SK-N-SH (cell line): ENCODE results near the gene TAMM41. TPM values are rescaled to one million over a fixed set of nuclear protein-coding genes. Genes with fewer than 3 reads are reported as not detected.

Experiments
- CTCF ChIA-PET: fragments of 300-600, 350-600 bp; formaldehyde crosslinking; extraction: SDS; loops from one replicate; lab custom pipeline; 2021; lab: Yijun Ruan, JAX
- POLR2A ChIA-PET: fragments of 350-600 bp; sonication (Branson Sonifier 250); formaldehyde crosslinking; extraction: SDS; loops from one replicate; lab custom pipeline; 2020; ENCODE audit warnings: antibody characterized with exemption, inconsistent platforms; lab: Yijun Ruan, JAX
- DNase-seq: peaks from one replicate; pipeline ENCODE4 v3.0.0; 2012
- H2AFZ ChIP-seq: fragments of 200-600 bp; sonication (generic); 2 replicates; pipeline ENCODE4 v1.8.1; 2016; ENCODE audit warnings: antibody characterized with exemption, mild to moderate bottlenecking, low read depth
- H3F3A ChIP-seq: fragments of 200-600 bp; sonication (generic); replicated peaks from 2 replicates; pipeline ENCODE3; 2016; ENCODE audit warnings: antibody characterized with exemption, mild to moderate bottlenecking; ENCODE audit not compliant: insufficient read depth
- H3K27ac ChIP-seq, 2 experiments: fragments of 200-500 bp in 1 of 2; fragments of 200-600 bp in 1 of 2; sonication (Bioruptor generic) in 1 of 2; sonication (generic), shearing (Covaris generic) in 1 of 2; 2 replicates each; pipeline versions ENCODE4 v1.5.1 to v1.6.1; 2014 to 2016; ENCODE audit warnings: low read depth in 2 of 2, inconsistent platforms in 1 of 2, low read length in 1 of 2, mild to moderate bottlenecking in 1 of 2, mixed read lengths in 1 of 2
- H3K27me3 ChIP-seq: fragments of 200-600 bp; sonication (generic), shearing (Covaris generic); 2 replicates; pipeline ENCODE4 v1.6.1; 2016; ENCODE audit warnings: mixed run types; ENCODE audit not compliant: insufficient read depth
- H3K36me3 ChIP-seq, 2 experiments: fragments of 200-500 bp in 1 of 2; fragments of 200-600 bp in 1 of 2; sonication (Bioruptor generic) in 1 of 2; sonication (generic) in 1 of 2; replicated peaks in 1 of 2; 2 replicates each; pipeline versions ENCODE3 to v1.5.1; 2014 to 2016; ENCODE audit warnings: low read length in 1 of 2, mild to moderate bottlenecking in 1 of 2; ENCODE audit not compliant: insufficient read depth in 2 of 2, control insufficient read depth in 1 of 2
- H3K4me1 ChIP-seq, 2 experiments: fragments of 200-500 bp in 1 of 2; fragments of 200-600 bp in 1 of 2; sonication (Bioruptor generic) in 1 of 2; sonication (generic), shearing (Covaris generic) in 1 of 2; 2 replicates each; pipeline versions ENCODE4 v1.5.1 to v1.6.1; 2014 to 2016; ENCODE audit warnings: low read depth in 1 of 2, low read length in 1 of 2, mixed run types in 1 of 2; ENCODE audit not compliant: insufficient read depth in 2 of 2, control insufficient read depth in 1 of 2
- H3K4me2 ChIP-seq: fragments of 200-600 bp; sonication (generic), shearing (Covaris generic); 2 replicates; pipeline ENCODE4 v1.6.1; 2017; ENCODE audit warnings: mixed run types
- H3K4me3 ChIP-seq, 2 experiments: fragments of 200-500 bp in 1 of 2; fragments of 200-600 bp in 1 of 2; sonication (Bioruptor generic) in 1 of 2; sonication (generic), shearing (Covaris generic) in 1 of 2; 2 replicates each; pipeline versions ENCODE4 v1.5.1 to v1.8.1; 2014 to 2016; ENCODE audit warnings: low read depth in 2 of 2, inconsistent platforms in 1 of 2, low read length in 1 of 2, mild to moderate bottlenecking in 1 of 2, mixed read lengths in 1 of 2, moderate library complexity in 1 of 2
- H3K79me2 ChIP-seq: fragments of 200-600 bp; sonication (generic); 2 replicates; pipeline ENCODE4 v1.8.1; 2017; ENCODE audit warnings: mild to moderate bottlenecking; ENCODE audit not compliant: insufficient read depth
- H3K9ac ChIP-seq: fragments of 200-600 bp; sonication (generic); 2 replicates; pipeline ENCODE4 v1.6.1; 2017; ENCODE audit warnings: mixed run types
- H3K9me2 ChIP-seq: fragments of 200-600 bp; sonication (generic); 2 replicates; pipeline ENCODE4 v1.6.1; 2017; ENCODE audit warnings: mixed run types
- H3K9me3 ChIP-seq: fragments of 200-600 bp; sonication (generic); 2 replicates; pipeline ENCODE4 v1.6.1; 2017; ENCODE audit warnings: mixed run types, mild to moderate bottlenecking, moderate library complexity
- H4K20me1 ChIP-seq: fragments of 200-600 bp; sonication (generic); 2 replicates; pipeline ENCODE4 v1.6.1; 2017; ENCODE audit warnings: mild to moderate bottlenecking, mixed run types; ENCODE audit not compliant: insufficient read depth
- CHD2 ChIP-seq: fragments of 150-350 bp; IDR thresholded peaks from 2 replicates; pipeline ENCODE4 v1.6.1; 2018; ENCODE audit warnings: low read length; ENCODE audit not compliant: partially characterized antibody
- EZH2phosphoT487 ChIP-seq: fragments of 200-600 bp; sonication (generic); IDR thresholded peaks from 2 replicates; pipeline ENCODE4 v1.6.1; 2017; ENCODE audit warnings: low read depth, mixed run types, mild to moderate bottlenecking, antibody characterized with exemption, moderate library complexity, borderline replicate concordance
- FOXJ3 ChIP-seq: sonication (generic); formaldehyde crosslinking; IDR thresholded peaks from 2 replicates; pipeline ENCODE4 v1.5.1; 2020; ENCODE audit warnings: mild to moderate bottlenecking, missing genetic modification reagents
- GABPA ChIP-seq: IDR thresholded peaks from 2 replicates; pipeline ENCODE4 v1.4.0; 2012; ENCODE audit warnings: low read depth, mild to moderate bottlenecking
- IRF3 ChIP-seq: fragments of 150-350 bp; IDR thresholded peaks from 2 replicates; pipeline ENCODE4 v1.6.1; 2016; ENCODE audit warnings: mild to moderate bottlenecking, low read depth, low read length
- JUND ChIP-seq: IDR thresholded peaks from 2 replicates; pipeline ENCODE4 v1.4.0; 2012
- POLR2AphosphoS5 ChIP-seq: IDR thresholded peaks from 2 replicates; pipeline ENCODE4 v1.6.1; 2012; ENCODE audit warnings: low read depth, low read length
- RAD21 ChIP-seq: IDR thresholded peaks from 2 replicates; pipeline ENCODE4 v1.6.1; 2012; ENCODE audit warnings: mild to moderate bottlenecking, low read length
- RCOR1 ChIP-seq: fragments of 150-350 bp; IDR thresholded peaks from 2 replicates; pipeline ENCODE4 v1.6.1; 2017; ENCODE audit warnings: antibody characterized with exemption, low read length
- REST ChIP-seq: IDR thresholded peaks from 2 replicates; pipeline ENCODE4 v1.6.1; 2012; ENCODE audit warnings: mild to moderate bottlenecking, low read depth, low read length, moderate library complexity
- RFX5 ChIP-seq: IDR thresholded peaks from 2 replicates; pipeline ENCODE4 v1.6.1; 2012; ENCODE audit warnings: mild to moderate bottlenecking, improper control_type of control experiment, low read length
- SIN3A ChIP-seq: IDR thresholded peaks from 2 replicates; pipeline ENCODE4 v1.6.1; 2012; ENCODE audit warnings: low read depth, mild to moderate bottlenecking, low read length, moderate library complexity, borderline replicate concordance
- TEAD4 ChIP-seq: IDR thresholded peaks from 2 replicates; pipeline ENCODE4 v1.4.0; 2012; ENCODE audit warnings: mild to moderate bottlenecking, borderline replicate concordance; ENCODE audit not compliant: insufficient read depth
- WGBS: methylation state at CpG from one replicate; pipeline ENCODE4 v1.1.6; 2017; ENCODE audit warnings: low lambda C conversion rate; 5-methylcytosine and 5-hydroxymethylcytosine counted together
- polyA plus RNA-seq, 3 experiments: library from polyadenylated mRNA; depleted of rRNA; stranded (reverse); fragments of >200 nt; gene quantifications; 2 replicates each; pipeline ENCODE4 v1.2.3, GENCODE V29; 2012
- TF ChIP-seq, protein P1 (sequence below): fragments of 200-600 bp; sonication (generic); IDR thresholded peaks from 2 replicates; pipeline ENCODE4 v1.6.1; 2017; ENCODE audit warnings: antibody characterized with exemption, mild to moderate bottlenecking, moderate library complexity
- TF ChIP-seq, protein P2 (sequence below): IDR thresholded peaks from 2 replicates; pipeline ENCODE4; 2012
- TF ChIP-seq, protein P3 (sequence below): IDR thresholded peaks from 2 replicates; pipeline ENCODE4 v1.4.0; 2012; ENCODE audit warnings: low read depth, borderline replicate concordance
- TF ChIP-seq, protein P4 (sequence below): IDR thresholded peaks from 2 replicates; pipeline ENCODE4 v1.4.0; 2012; ENCODE audit warnings: low read depth, borderline replicate concordance

The TAMM41 gene
- polyA plus RNA-seq, 1 of the 3 experiments (the other 2 are of a cell fraction) = 14.3 TPM

DNA sequence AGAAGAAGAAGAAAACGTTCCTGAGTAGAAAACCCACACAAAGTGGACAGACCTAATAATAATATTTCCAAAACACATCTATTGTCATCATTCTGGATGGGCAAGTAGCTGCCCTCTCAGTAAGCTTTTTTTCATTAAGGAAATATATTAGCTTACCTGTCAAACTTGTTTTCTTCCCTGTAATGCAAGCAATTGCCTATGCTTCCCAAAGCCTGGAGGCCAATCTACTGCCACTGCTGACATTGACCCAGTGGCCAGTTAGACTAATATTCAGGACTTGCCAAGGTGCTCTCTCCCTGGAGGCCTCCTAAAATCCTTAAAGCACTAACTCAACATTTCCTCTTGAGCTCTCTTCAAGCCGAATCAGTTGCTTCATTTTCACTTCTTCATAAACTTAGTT is 86.7 kb downstream of the TAMM41 start:
- POLR2A ChIA-PET = no interaction called here
- H3K27me3 ChIP-seq = no peaks in the 10 kb centered on the region
- H3K9ac ChIP-seq = no peak overlapping the region
- no peak overlapping the region for H3K4me3 ChIP-seq
- H3K4me1 ChIP-seq = no peaks in the 10 kb centered on the region
- no peaks in the 10 kb centered on the region for H3K9me2 ChIP-seq
- TF ChIP-seq FOXJ3 (CRISPR knock-in tag) = no peak
- TF ChIP-seq IRF3 = no peak
- no peak for TF ChIP-seq POLR2AphosphoS5
- no peak for TF ChIP-seq GABPA
- no peak for TF ChIP-seq CHD2
- TF ChIP-seq EZH2phosphoT487 = no peak
- no peak for TF ChIP-seq RAD21
- TF ChIP-seq JUND = no peak
- no peak for TF ChIP-seq REST
- no peak for TF ChIP-seq RCOR1
- TF ChIP-seq, protein P1, sequence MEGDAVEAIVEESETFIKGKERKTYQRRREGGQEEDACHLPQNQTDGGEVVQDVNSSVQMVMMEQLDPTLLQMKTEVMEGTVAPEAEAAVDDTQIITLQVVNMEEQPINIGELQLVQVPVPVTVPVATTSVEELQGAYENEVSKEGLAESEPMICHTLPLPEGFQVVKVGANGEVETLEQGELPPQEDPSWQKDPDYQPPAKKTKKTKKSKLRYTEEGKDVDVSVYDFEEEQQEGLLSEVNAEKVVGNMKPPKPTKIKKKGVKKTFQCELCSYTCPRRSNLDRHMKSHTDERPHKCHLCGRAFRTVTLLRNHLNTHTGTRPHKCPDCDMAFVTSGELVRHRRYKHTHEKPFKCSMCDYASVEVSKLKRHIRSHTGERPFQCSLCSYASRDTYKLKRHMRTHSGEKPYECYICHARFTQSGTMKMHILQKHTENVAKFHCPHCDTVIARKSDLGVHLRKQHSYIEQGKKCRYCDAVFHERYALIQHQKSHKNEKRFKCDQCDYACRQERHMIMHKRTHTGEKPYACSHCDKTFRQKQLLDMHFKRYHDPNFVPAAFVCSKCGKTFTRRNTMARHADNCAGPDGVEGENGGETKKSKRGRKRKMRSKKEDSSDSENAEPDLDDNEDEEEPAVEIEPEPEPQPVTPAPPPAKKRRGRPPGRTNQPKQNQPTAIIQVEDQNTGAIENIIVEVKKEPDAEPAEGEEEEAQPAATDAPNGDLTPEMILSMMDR = no peak
- TF ChIP-seq, protein P2, sequence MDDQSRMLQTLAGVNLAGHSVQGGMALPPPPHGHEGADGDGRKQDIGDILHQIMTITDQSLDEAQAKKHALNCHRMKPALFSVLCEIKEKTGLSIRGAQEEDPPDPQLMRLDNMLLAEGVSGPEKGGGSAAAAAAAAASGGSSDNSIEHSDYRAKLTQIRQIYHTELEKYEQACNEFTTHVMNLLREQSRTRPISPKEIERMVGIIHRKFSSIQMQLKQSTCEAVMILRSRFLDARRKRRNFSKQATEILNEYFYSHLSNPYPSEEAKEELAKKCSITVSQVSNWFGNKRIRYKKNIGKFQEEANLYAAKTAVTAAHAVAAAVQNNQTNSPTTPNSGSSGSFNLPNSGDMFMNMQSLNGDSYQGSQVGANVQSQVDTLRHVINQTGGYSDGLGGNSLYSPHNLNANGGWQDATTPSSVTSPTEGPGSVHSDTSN = no peak
- TF ChIP-seq, protein P3, sequence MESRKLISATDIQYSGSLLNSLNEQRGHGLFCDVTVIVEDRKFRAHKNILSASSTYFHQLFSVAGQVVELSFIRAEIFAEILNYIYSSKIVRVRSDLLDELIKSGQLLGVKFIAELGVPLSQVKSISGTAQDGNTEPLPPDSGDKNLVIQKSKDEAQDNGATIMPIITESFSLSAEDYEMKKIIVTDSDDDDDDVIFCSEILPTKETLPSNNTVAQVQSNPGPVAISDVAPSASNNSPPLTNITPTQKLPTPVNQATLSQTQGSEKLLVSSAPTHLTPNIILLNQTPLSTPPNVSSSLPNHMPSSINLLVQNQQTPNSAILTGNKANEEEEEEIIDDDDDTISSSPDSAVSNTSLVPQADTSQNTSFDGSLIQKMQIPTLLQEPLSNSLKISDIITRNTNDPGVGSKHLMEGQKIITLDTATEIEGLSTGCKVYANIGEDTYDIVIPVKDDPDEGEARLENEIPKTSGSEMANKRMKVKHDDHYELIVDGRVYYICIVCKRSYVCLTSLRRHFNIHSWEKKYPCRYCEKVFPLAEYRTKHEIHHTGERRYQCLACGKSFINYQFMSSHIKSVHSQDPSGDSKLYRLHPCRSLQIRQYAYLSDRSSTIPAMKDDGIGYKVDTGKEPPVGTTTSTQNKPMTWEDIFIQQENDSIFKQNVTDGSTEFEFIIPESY = no peak
- TF ChIP-seq RFX5 = no peak
- TF ChIP-seq, protein P4, sequence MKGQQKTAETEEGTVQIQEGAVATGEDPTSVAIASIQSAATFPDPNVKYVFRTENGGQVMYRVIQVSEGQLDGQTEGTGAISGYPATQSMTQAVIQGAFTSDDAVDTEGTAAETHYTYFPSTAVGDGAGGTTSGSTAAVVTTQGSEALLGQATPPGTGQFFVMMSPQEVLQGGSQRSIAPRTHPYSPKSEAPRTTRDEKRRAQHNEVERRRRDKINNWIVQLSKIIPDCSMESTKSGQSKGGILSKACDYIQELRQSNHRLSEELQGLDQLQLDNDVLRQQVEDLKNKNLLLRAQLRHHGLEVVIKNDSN = no peak
- no peak for TF ChIP-seq SIN3A
- no peak for TF ChIP-seq TEAD4
- no peaks in the 10 kb centered on the region for H3K36me3 ChIP-seq
- no peaks in the 10 kb centered on the region for H4K20me1 ChIP-seq
- WGBS = 29% methylated on average over 2 of the region's 2 CpGs
- DNase-seq = no peak
- no peak overlapping the region for H3K4me2 ChIP-seq
- no peaks in the 10 kb centered on the region for H3K9me3 ChIP-seq
- H3F3A ChIP-seq = no peaks in the 10 kb centered on the region
- H3K79me2 ChIP-seq = no peaks in the 10 kb centered on the region
- CTCF ChIA-PET = no interaction called here
- H3K27ac ChIP-seq = no peak overlapping the region
- H2AFZ ChIP-seq = no peak overlapping the region
